ENCODE data around the gene SPESP1.

- TF ChIP-seq TAF1 (IDR thresholded peaks at IDR 0.05; ENCODE audit: low read depth, low read length) (no peak), POLR2A (IDR thresholded peaks at IDR 0.05; ENCODE audit: low read depth, low read length) (no peak), POLR2AphosphoS5 (IDR thresholded peaks at IDR 0.05; ENCODE audit: low read depth, low read length) (no peak), PAX5 (IDR thresholded peaks at IDR 0.05; ENCODE audit: insufficient read depth, low read length, severe bottlenecking) (no peak), SPI1 (IDR thresholded peaks at IDR 0.05; ENCODE audit: low read depth, low read length) (no peak)
These were observed 34.1 kb upstream of the SPESP1 start for GRCh38 chr15:68896178-68896577.
